Adrenal gland (tissue), 12 donors: ENCODE measurements around the gene ZNF700. TPM values are rescaled to one million over a fixed set of nuclear protein-coding genes. Genes with fewer than 3 reads are reported as not detected.
A peak's percentile ranks its signal among the peaks of the same experiment; 100 is the strongest.
"Not testable (repeated sequence)": the region's sequence is repeated elsewhere in the genome, so short reads cannot be mapped to it uniquely, and the experiment has no call there.

ENCODE experiments used
- DNase-seq, 7 donors: peaks; one replicate each; pipeline ENCODE4 v3.0.0-alpha.2; 2019 to 2020
- H3K27ac ChIP-seq, 5 donors: fragments of 200-600 bp; sonication (generic) in 4 of 5; 1 replicate in 3 of 5; 2 replicates in 2 of 5; pipeline versions ENCODE4 v1.5.1 to v1.8.0; 2016 to 2020; ENCODE audit warnings: mild to moderate bottlenecking in 1 of 5
- H3K27me3 ChIP-seq: fragments of 200-600 bp; 2 replicates; pipeline ENCODE4 v1.8.0; 2021
- H3K36me3 ChIP-seq, 2 donors: fragments of 200-600 bp; replicated peaks in 1 of 2; 1 replicate in 1 of 2; 2 replicates in 1 of 2; pipeline versions ENCODE4 v1.5.1 to v1.8.0; 2018 to 2022
- H3K4me1 ChIP-seq, 2 donors: fragments of 200-600 bp; replicated peaks in 1 of 2; 1 replicate in 1 of 2; 2 replicates in 1 of 2; pipeline versions ENCODE4 v1.5.1 to v1.8.0; 2018 to 2021
- H3K4me3 ChIP-seq, 4 donors: fragments of 200-600 bp; sonication (generic) in 3 of 4; one replicate each; pipeline ENCODE4 v1.5.1; 2016 to 2018
- H3K9me3 ChIP-seq, 3 donors: fragments of 200-600 bp; sonication (generic) in 1 of 3; replicated peaks in 1 of 3; 1 replicate in 2 of 3; 2 replicates in 1 of 3; pipeline versions ENCODE4 v1.5.1 to v1.8.0; 2016 to 2021
- CTCF ChIP-seq, 6 experiments: fragments of 450-650 bp in 4 of 6; fragments of 200-600 bp in 2 of 6; sonication (generic) in 1 of 6; IDR thresholded peaks; 1 replicate in 5 of 6; 2 replicates in 1 of 6; pipeline versions ENCODE4 v1.5.1 to v1.8.0; 2016 to 2021; ENCODE audit warnings: antibody characterized with exemption in 6 of 6, mild to moderate bottlenecking in 2 of 6, moderate library complexity in 1 of 6
- POLR2A ChIP-seq, 2 donors: fragments of 450-650 bp; IDR thresholded peaks; one replicate each; pipeline ENCODE4 v1.6.1; 2017; ENCODE audit warnings: antibody characterized with exemption in 2 of 2, mild to moderate bottlenecking in 2 of 2, moderate library complexity in 1 of 2
- WGBS, 4 donors: extraction: QIAGEN DNeasy Blood & Tissue Kit in 2 of 4; methylation state at CpG; one replicate each; pipeline versions ENCODE4 v1.1.5 to v1.1.7; 2013 to 2017; 5-methylcytosine and 5-hydroxymethylcytosine counted together
- intact Hi-C, 2 donors: fragments of 100-400 bp; cut with DNase I; formaldehyde crosslinking; loops; one replicate each; pipeline versions ENCODE4 v1.14.1 to v1.15.0; 2022 to 2023
- polyA plus RNA-seq, 3 donors: library from polyadenylated mRNA; stranded (reverse); fragments of 200-250 nt in 2 of 3; fragments of 350-450 nt in 1 of 3; fragmentation: Illumina TruSeq in 1 of 3; extraction: RNeasy Lipid Tissue Mini Kit (QIAGEN cat#74804) in 1 of 3; gene quantifications; one replicate each; pipeline ENCODE4 v1.2.3, GENCODE V29; 2013 to 2014
- total RNA-seq, 9 donors: library from RNA; depleted of rRNA in 4 of 9; stranded (reverse); fragments of >200 nt in 4 of 9; fragments of 120-200 nt in 1 of 9; fragmentation: NEBNext Ultra II Directional in 1 of 9; extraction: Animal tissue kit (Norgen Biotek cat#: 25700) in 1 of 9; gene quantifications; one replicate each; pipeline versions ENCODE4 v1.1.0 to v1.2.4, GENCODE V29; 2013 to 2023
- donor health status: healthy with polysubstance abuse.
- donor health status: Bipolar disorder and iron deficiency.
- donor health status: DM: yes; HTN: yes; CAD: no.
- donor health status: DM: no; HTN: no; CAD: no.
- donor health status: DM: no; HTN: no; CAD: no.
- donor health status: DM: yes; HTN: yes; CAD: no.

Gene ZNF700
- total and polyA plus RNA-seq, 12 donors, result 5.5 to 27.3 (median 12.4) TPM

DNA sequence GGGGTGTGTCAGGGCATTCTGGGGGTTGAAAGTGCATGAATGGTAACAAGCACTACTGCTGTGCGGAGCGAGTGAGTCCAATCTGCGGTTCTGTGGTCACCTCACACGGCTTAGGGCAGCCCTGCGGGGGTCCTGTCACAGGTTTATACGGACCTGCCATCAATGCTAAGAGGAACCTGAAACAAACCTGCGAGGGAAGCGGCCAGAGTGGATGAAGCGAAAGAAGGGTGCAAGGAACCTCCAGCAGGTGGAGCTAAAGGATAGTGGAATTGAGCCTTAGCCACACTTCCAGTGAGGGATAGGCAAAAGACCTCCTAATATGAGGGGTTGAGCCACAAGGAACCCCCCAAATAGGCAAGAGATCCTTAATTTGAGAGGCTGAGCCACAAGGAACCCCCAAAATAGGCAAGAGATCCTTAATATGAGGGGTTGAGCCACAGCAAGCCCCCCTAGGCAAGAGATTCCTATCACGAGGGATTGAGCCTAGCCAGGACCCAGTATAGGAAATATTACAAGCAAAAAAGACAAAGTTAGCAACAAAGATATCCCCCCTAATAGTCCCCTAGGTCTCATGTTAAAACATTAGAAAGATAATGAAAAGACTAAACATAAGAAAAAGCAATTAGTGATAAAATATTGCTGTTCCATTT is 43.6 kb upstream of the ZNF700 start:
- Histone ChIP-seq H3K27me3 (no peaks in the 10 kb centered on the region), H3K9me3 (no peaks in the 10 kb centered on the region), H3K4me3 (no peak overlapping the region), H3K36me3 (no peaks in the 10 kb centered on the region), H3K27ac (no peak overlapping the region), H3K4me1 (no peaks in the 10 kb centered on the region)
- DNase-seq, result peak; percentile 51 to 79 (median 66)
- intact Hi-C loops, result loop anchor here (5.0 to 10.0 kb wide), 2 partner anchors 104 to 111 kb away; no protein-coding TSS in a partner anchor
- TF ChIP-seq POLR2A (IDR thresholded peaks at IDR 0.05) (no peak), CTCF (IDR thresholded peaks at IDR 0.05) (peak; percentile 56 to 84 (median 76))
- WGBS, 4 donors, result 12 to 16% (median 13%) methylated on average over 10 of the region's 10 CpGs

DNA sequence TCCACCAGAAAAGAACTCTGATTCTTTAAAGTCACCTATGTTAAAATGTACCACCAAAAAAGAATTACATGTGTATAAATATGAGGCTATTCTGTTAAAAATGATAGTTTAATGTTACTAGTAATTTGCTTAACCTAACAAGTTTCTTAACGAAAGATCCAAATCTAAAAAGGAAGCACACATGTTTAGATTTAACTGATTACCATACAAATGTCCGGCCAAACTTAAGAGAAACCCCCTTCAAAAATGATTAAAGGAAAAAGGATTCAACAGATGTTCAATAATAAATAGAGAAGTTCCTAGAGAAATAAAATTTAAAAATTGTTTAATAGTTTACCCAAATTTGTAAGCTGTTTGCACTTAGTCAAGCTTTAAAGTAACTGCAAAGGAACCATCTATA is 42.3 kb upstream of the ZNF700 start:
- TF ChIP-seq CTCF (IDR thresholded peaks at IDR 0.05), result no peak
- TF ChIP-seq POLR2A (IDR thresholded peaks at IDR 0.05), result no peak
- H3K4me3 ChIP-seq, result no peak overlapping the region
- no peaks in the 10 kb centered on the region for H3K36me3 ChIP-seq
- no peak overlapping the region for H3K27ac ChIP-seq
- H3K4me1 ChIP-seq, result peaks cover 0 to 3% of the 10 kb centered on the region in 2 donors
- H3K9me3 ChIP-seq, result no peaks in the 10 kb centered on the region
- no peak for DNase-seq
- intact Hi-C loops, result loop anchor here (5.0 to 10.0 kb wide), 2 partner anchors 102 to 110 kb away; no protein-coding TSS in a partner anchor
- 61 to 73% (median 71%) methylated on average over 2 of the region's 2 CpGs for WGBS, 4 donors
- no peaks in the 10 kb centered on the region for H3K27me3 ChIP-seq

- Histone ChIP-seq H3K4me1 (peaks cover 3 to 9% of the 10 kb centered on the region in 2 donors), H3K36me3 (no peaks in the 10 kb centered on the region), H3K27ac (peak overlapping the region in 4 of 5 donors; percentile 80 to 92 (median 88)), H3K27me3 (no peaks in the 10 kb centered on the region), H3K9me3 (no peaks in the 10 kb centered on the region), H3K4me3 (peak overlapping the region in 3 of 4 donors; percentile 69 to 86 (median 69))
- TF ChIP-seq CTCF (IDR thresholded peaks at IDR 0.05), result no peak
- TF ChIP-seq POLR2A (IDR thresholded peaks at IDR 0.05), result no peak
- intact Hi-C loops, result loop anchor here (5.0 to 10.0 kb wide), 2 partner anchors 98 to 255 kb away; partner anchors contain the start of gene ZNF20 (in 1 of the 2)
- DNase-seq, result peak in 2 of 7 donors; percentile 11 to 21
- WGBS, 4 donors, result 17 to 44% (median 29%) methylated on average over 2 to 7 of the region's 7 CpGs
Measured at GRCh38 chr19:11887234-11887610, 37.7 kb upstream of the ZNF700 start.

- H3K9me3 ChIP-seq, result no peaks in the 10 kb centered on the region
- peak within 1 kb of the TSS; percentile 69 to 86 (median 74) for H3K4me3 ChIP-seq
- TF ChIP-seq POLR2A (IDR thresholded peaks at IDR 0.05) (peak; percentile 15 to 50), CTCF (IDR thresholded peaks at IDR 0.05) (peak in 4 of 6 experiments; percentile 21 to 34 (median 24))
- H3K4me1 ChIP-seq, result peaks cover 3 to 9% of the 10 kb centered on the region in 2 donors
- WGBS, 4 donors, result 0 to 1% (median 1%) methylated on average over 17 to 56 of the region's 56 CpGs
- intact Hi-C loops, result loop anchor here (5.0 to 10.0 kb wide), 2 partner anchors 97 to 254 kb away; partner anchors contain the start of gene ZNF20 (in 1 of the 2)
- H3K36me3 ChIP-seq, result no peaks in the 10 kb centered on the region
- peak within 1 kb of the TSS; percentile 80 to 92 (median 86) for H3K27ac ChIP-seq
- peak; percentile 81 to 94 (median 90) for DNase-seq
- no peaks in the 10 kb centered on the region for H3K27me3 ChIP-seq
Measured at GRCh38 chr19:11887611-11888531, 37.0 kb upstream of the ZNF700 start, which contains the start of gene ZNF69. Gene ZNF69 (plus strand): TSS chr19:11887782. CDS start chr19:11887924, 142 bp downstream.

DNA sequence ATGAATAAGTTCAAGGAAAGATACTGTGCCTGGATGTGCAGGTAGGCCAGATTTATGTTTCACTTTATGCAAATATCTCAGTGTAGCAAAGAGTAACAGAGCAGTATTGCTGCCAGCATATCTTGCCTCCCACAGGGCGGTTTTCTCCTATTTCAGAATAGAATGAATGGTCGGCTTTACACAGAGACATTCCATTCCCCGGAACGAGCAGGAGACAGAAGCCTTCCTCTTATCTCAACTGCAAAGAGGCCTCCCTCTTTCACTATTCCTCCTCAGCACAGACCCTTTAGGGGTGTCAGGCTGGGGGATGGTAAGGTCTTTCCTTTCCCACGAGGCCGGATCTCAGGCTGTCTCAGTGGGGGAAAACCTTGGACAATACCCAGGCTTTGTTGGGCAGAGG is 35.0 kb upstream of the ZNF700 start:
- H3K27me3 ChIP-seq, H3K9me3 ChIP-seq, DNase-seq, H3K27ac ChIP-seq, H3K4me3 ChIP-seq, H3K4me1 ChIP-seq, H3K36me3 ChIP-seq: not testable (repeated sequence)
- WGBS, 4 donors, result 77 to 85% (median 85%) methylated on average over 4 to 6 of the region's 6 CpGs
- intact Hi-C loops, result loop anchor here (5.0 to 10.0 kb wide), 2 partner anchors 95 to 252 kb away; partner anchors contain the start of gene ZNF20 (in 1 of the 2)
